GM12865 (cell line): Measurements from ENCODE around the gene SMARCE1.
A peak's percentile ranks its signal among the peaks of the same experiment; 100 is the strongest.

ENCODE experiments used
- DNase-seq: peaks from one replicate; pipeline ENCODE4 v3.0.0; 2010; ENCODE audit warnings: low read depth
- H3K4me3 ChIP-seq: 2 replicates; pipeline ENCODE4 v1.5.1; 2011; ENCODE audit warnings: mild to moderate bottlenecking, low read depth, low read length, control low read depth
- TF ChIP-seq, protein P1 (sequence below): IDR thresholded peaks from 2 replicates; pipeline ENCODE4 v1.5.1; 2011; ENCODE audit warnings: low read length, control low read depth, low read depth, inconsistent platforms; ENCODE audit not compliant: insufficient read depth; ENCODE audit errors: missing control alignments

The SMARCE1 gene

DNA sequence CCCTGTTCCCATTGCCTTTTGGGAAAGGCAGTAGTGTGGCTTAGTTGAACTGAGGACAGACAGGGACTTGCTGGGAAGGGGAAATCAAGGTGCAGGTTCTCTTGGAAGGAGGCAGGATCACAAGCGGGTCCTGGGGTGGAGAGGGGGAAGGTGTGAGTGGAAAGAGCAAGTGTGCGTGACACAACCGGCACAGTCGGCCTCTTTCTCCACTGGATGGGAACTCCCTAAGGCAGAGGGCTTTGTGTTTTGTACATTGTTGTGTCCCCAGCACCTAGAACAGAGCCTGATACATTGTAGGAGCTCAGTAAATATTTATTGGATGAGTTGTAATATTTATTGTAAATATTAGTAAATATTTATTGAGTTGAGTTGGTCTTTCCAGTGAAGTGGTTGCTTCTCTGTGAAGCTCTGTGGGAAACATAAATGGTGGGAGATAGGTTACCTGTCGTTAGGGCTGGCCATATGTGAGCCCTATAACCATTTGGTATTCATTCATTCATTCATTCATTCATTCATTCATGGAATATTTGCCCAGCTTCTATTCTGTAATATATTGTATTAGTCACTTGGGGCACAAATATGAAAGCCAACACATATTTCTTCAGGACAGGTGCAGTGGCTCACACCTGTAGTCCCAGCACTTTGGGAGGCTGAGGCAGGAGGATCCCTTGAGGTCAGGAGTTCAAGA is 34.0 kb downstream of the SMARCE1 start:
- DNase-seq = no peak
- H3K4me3 ChIP-seq = no peak overlapping the region
- TF ChIP-seq, protein P1, sequence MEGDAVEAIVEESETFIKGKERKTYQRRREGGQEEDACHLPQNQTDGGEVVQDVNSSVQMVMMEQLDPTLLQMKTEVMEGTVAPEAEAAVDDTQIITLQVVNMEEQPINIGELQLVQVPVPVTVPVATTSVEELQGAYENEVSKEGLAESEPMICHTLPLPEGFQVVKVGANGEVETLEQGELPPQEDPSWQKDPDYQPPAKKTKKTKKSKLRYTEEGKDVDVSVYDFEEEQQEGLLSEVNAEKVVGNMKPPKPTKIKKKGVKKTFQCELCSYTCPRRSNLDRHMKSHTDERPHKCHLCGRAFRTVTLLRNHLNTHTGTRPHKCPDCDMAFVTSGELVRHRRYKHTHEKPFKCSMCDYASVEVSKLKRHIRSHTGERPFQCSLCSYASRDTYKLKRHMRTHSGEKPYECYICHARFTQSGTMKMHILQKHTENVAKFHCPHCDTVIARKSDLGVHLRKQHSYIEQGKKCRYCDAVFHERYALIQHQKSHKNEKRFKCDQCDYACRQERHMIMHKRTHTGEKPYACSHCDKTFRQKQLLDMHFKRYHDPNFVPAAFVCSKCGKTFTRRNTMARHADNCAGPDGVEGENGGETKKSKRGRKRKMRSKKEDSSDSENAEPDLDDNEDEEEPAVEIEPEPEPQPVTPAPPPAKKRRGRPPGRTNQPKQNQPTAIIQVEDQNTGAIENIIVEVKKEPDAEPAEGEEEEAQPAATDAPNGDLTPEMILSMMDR = no peak

- no peak overlapping the region for H3K4me3 ChIP-seq
- no peak for DNase-seq
- TF ChIP-seq, protein P1 = no peak
Observed at GRCh38 chr17:40612599-40613244, 34.9 kb downstream of the SMARCE1 start.

DNA sequence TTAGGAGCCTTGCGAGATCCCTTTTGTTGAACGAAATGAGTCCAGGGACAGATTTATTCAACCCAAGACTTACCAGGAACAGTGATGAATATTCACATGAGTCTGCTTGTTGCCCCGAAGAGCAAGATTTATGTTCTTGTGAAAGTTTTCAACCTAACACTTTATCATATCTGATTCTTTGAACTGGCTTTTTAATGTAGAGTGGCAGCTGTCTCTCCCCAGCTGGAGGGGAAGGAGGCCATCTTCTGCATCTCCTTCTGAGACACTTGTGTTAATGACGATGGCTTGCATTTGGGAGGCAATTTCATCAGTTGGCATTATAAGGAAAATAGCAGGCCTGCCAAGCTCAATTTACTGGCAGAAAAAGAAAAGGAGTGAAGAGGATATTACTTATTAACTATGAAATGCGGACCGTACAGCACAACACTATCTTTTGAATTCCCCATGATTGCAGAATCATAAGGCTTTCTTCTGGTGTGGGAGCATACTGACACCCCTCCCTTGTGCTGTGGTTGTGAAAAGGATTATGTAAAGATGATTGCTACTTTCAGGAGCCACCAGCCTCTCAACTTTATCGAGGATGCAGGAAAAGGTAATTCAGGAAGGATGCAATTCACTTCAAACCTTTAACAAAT is 35.7 kb downstream of the SMARCE1 start:
- DNase-seq = no peak
- TF ChIP-seq, protein P1 = no peak
- H3K4me3 ChIP-seq = no peak overlapping the region

DNA sequence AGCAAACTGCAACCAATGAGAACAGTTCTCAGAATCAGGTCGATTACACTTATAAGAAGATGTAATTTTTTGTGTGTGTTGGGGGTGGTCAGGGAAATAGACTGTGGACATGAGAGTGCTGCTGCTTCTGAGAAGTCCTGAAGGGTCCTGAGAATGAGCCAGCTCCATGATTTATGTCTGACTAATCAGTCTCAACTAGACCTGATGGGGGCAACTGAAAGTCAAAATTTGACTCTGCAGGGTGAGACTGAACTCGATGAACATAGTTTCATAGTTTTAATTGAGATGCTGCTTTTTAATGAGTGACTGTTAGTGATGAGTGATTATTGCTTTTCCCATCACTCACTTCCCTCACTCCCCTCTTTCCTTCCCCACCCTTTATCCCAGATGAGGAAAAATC is 37.3 kb downstream of the SMARCE1 start:
- peak; percentile 42 for DNase-seq
- TF ChIP-seq, protein P1 = no peak
- no peak overlapping the region for H3K4me3 ChIP-seq

GRCh38 chr17:40608061-40608581 is 39.5 kb downstream of the SMARCE1 start:
- H3K4me3 ChIP-seq = no peak overlapping the region
- no peak for DNase-seq
- TF ChIP-seq, protein P1 = no peak

DNA sequence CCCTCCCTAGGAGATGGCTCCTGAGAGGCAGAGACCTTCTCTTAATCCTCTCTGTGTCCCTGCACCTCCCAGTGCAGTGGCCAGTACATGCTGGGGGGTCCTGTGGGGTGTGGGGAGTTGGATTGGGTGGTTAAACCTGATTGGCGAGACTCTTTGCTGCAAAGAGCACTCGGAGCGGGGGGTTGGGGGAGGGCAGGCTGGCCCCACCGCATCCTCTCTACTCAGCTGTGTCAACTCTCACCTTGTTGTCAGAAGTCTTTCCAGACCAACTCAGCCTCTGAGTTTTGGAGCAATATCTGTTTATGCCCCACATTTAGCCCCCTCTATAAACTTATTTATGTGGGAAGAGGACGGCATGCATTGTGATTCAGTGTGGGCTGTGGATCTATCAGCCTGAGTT is 40.0 kb downstream of the SMARCE1 start:
- TF ChIP-seq, protein P1 = no peak
- H3K4me3 ChIP-seq = no peak overlapping the region
- DNase-seq = no peak
